CD4-positive, alpha-beta T cell treated with Interferon alpha-2 for 1 hour (primary cell): Measurements from ENCODE around the gene MIPEP.
"Not testable (repeated sequence)": the region's sequence is repeated elsewhere in the genome, so short reads cannot be mapped to it uniquely, and the experiment has no call there.

Experiments used
- DNase-seq, 2 donors: peaks; one replicate each; pipeline ENCODE4 v3.0.0-alpha.2; 2020 to 2022

MIPEP gene

GRCh38 chr13:23888658-23889614 is at the start of gene MIPEP:
Gene MIPEP, minus strand, starts transcription at chr13:23889400. Its CDS starts 80 bp downstream, at chr13:23889320.
- peak; percentile 87 to 90 for DNase-seq

DNA sequence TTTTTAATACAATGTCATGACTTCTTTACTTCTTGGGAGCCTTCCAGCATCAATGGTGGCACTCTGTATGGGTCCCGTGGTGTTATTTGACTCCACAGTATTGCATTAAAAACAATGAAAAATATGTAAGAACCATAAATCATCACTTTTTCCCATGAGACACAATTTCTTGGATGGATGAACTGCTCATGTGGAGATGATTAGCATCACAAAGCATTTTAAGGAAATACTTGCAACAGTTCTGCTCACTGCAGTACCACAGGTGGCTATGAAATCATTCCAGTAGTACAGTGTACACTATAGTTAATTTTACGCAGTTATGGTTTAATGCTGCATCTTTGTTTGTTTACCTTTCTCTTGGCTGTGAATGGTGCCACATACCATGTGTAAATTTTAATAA is 45.3 kb upstream of the MIPEP start:
- no peak for DNase-seq

DNA sequence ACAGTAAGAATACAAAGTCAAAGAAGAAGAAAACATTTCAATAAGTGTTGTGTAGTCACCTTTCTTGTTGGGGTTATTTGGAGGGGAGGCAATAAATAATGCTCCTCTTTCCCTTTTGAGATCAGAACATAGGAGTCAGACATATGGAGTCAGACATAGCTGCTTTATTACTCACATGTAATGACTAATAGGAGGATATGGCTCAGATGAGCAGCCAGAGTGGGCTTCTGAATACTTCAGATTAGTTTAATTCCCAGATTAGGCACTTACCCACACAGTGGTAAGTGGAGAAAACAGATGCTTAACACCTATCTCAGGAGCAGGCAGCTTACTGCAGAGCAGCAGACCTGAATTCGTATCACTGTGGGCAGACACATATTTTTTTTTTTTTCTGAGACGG is 39.8 kb upstream of the MIPEP start:
- DNase-seq: no peak

- DNase-seq: no peak
Observed at GRCh38 chr13:23923031-23923430, 33.8 kb upstream of the MIPEP start.

DNA sequence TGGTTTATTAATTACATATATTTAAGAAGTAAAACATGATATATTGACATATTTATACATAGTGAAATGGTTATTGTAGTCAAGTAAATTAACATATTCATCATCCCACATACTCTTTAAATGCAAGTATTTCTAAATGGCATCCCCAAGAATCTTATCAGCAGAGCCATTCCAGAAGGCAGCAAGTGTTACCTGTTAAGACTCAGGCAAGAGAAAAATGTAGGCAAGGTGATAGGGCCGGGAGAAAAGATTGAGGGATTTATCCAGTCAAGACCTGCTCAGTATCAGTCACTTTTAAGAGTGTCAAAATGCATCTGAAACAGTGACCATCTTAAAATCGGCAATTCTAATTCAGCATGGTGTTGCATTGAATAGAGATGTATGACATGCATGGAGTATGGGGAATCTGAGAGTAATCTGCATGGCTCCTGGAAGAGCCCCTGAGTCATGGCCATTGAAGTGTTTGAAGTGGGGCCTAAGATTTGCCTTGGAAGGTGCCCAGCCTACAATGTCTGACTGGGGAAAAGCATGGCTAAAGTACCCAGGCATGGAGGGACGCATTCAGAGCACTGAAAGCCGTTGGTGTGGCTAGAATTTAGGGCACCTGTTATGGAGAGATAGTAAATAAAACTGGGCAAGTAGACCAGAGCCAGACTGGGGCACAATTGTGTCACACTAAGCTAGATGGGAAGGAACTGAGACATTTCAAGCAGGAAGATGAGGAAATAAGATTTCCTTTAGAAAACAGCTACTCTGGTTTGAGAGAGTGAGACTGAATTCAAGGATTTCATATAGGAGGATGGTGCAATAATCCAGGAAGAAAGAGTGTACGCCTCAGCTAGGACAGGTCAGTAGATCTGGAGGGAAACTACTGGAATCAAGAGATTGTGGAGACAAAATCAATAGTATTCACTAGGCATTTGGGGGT is 33.1 kb upstream of the MIPEP start:
- DNase-seq: no peak

DNA sequence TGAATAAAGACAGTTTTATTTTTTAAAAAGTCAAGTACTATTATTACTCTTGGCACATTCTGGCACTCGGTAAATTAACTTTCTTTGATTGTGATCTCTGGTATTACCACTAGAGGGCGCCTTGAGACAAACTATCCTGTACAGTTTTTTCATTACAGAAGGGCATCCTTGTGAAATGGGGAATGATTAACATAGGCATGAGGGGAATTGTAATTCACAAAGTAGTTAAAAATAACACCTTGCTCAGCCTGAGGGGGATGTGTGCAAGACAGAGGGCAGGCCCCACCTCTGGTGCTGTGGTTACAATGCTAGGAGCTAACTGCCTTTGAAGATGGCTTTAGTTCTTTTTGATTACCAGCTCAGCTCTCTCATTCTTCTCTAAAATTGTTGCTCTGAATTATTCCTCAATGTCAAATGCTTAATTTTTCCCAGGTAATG is 32.3 kb upstream of the MIPEP start:
- DNase-seq: peak in 1 of 2 donors; percentile 57

DNA sequence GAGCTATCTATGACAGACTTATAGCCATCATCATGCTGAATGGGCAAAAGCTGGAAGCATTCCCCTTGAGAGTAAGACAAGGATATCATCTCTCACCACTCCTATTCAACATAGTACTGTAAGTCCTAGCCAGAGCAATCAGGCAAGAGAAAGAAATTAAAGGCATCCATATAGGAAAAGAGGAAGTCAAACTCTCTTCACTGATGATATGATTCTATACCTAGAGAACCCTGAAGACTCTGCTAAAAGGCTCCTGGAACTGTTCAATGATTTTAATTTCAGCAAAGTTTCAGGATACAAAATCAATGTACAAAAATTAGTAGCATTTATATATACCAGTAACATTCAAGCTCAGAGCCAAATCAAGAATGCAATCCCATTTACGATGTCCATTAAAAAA is 29.8 kb upstream of the MIPEP start:
- no peak for DNase-seq

GRCh38 chr13:23918208-23918607 is 29.0 kb upstream of the MIPEP start:
- DNase-seq: no peak

- DNase-seq: no peak
Observed at GRCh38 chr13:23915308-23915707, 26.1 kb upstream of the MIPEP start.

DNA sequence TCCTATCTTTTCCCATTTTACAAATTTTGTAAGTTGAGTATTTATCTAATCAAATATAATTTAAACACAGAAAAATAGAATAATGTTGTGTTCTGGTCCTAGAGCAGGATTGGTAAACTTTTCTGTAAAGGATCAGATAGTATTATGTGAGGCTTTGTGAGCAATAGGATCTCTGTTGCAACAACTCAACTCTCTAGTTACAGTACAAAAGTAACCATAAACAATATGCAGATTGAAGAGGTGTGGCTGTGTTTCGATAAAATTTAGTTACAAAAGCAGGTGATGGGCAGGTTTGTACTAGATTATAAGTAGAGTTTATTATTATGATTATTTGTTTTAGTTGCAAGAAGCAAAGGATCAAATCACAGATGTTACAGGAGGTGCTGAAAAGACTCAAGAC is 23.3 kb upstream of the MIPEP start:
- DNase-seq: no peak

DNA sequence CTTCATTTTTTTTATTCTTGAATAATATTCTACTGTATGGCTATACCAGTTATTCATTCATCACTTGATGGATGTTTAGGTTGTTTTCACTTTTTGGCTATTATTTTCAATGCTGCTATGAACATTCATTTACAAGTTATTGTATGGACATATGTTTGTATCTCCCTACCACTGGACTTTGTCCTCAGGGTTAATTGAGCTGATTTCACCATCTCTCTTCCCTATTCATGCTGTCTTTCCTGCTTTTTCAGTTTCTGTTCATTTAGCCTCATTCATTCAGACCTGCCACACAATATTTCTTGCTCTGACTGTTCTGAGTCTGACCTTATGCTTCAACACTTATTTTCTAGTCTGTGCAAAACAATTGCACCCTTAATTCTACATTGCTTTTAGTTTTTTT is 20.4 kb upstream of the MIPEP start:
- DNase-seq: no peak

DNA sequence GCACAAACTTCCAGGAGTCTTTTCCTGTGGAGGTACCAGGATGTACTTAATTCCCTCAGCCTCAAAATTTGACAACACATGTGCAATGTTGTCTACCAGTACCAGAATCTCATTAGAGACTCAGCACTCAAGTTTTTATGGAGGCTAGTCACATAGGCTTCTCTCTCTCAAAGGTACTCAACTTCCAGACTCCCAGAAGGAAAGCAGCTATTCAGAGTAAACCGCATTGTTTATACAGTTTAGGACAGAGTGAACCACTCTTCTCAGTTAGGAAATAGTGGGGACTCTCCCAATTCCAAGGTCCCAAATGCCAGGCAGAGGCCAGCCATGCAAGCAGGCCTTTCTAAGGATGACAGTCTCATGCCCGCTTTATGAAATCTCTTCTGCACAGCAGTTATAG is 16.6 kb upstream of the MIPEP start:
- DNase-seq: no peak

GRCh38 chr13:23903906-23904280 is 14.7 kb upstream of the MIPEP start:
- DNase-seq: no peak

DNA sequence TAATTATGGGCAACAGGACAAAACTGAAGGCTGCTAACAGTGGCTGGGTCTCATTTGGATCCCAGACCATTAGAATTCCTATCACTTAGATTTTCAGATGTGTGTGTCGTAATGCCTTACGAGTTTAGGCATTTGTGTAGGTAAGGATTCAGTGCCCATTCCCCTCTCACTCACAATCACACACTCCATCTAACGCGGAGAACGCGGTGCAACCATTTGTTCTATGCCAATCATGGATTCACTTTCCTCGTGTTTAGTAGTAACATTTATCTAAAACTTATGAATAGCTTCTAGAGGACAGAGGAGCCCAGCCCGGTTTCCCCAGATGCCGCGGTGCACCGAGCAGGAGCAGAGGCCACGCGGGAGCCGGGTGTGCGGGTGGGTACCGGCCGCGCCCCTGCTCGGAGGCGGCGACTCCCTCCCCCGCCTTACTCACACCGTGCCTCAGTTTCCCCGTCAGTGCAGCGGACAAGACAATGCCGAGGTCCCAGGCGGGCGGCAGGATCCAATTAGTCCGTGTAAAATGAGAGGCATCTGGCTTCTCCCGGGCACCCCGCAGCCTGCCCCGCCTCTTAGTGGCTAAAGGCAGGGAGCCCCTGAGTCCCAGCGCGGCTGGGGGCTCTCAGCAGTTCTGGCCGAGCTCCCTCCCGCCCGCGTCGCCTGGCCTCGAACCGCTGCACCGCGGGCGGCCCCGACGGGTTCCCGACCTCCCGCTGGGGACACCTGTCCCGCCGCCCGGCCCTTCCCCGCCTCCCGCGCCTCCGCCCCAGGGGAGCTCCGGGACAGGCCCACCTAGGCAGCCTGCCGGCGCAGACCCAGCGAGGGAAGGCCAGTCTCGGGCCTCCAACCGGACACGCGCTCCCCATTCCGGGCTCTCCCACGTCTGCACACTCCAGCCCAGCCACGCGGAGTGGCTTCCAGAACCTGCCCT is 14.0 kb upstream of the MIPEP start:
- no peak for DNase-seq

DNA sequence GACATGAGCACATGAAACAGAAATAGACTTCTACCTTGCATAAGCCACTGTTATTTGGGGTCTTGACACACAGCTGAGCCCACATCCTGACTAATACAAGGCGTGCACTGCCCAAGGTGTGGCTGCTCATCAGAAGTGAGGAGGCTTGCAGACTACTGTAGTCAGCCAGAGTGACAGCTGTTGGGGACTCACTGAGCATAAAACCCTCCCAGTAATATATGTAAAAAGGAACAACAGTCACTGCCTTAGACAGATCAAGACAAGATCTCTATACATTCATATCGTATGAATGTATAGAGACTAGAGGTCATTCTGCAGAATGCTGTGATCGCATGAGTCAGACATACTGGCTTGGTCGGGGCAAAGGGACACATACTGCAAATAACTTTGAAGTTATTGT is 12.2 kb upstream of the MIPEP start:
- DNase-seq: no peak

GRCh38 chr13:23899555-23899954 is 10.4 kb upstream of the MIPEP start:
- DNase-seq: peak; percentile 40 to 49

- DNase-seq: no peak
Observed at GRCh38 chr13:23898101-23898500, 8.9 kb upstream of the MIPEP start.

DNA sequence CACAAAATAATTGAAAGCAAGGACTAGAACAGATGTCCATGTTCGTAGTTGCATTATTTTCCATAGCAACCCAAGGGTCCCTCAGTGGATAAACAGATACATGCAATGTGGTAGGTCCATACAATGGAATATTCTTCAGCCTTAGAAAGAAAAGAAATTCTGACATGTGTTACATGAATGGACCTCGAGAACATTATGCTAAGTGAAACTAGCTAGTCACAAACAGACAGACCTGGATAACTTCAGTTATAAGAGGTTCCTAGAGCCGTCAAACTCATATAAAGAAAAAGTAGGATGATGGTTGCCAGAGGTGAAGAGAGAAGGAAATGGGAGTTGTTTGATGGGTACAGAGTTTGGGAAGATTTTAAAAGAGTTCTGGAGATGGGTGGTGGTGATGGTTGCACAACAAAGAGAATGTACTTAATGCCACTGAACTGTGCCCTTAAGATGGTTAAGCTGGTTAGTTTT is 8.3 kb upstream of the MIPEP start, which contains the start of gene C1QTNF9B:
Gene C1QTNF9B (minus strand): TSS at position 51 of the 468 bp plus-strand sequence.
- DNase-seq: not testable (repeated sequence)

DNA sequence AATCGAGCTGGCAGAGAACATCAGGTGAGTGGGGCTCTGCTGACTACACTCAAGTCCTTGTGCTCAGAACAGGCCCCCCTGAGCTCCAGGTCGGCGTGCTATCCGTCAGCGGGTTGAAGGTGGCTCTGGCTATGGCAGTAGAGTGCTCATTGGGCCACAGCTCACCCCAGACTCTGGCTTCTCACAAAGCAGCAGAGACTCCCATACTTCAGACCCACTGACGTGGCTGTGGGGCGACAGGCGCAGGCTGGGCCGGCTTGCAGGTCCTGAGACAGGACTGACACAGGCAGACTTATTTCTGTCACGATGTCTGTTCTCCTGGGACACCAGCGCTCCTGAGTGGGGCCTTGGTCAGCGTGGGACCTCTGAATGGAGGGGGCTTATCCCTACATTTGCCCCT is 5.5 kb upstream of the MIPEP start:
- DNase-seq: not testable (repeated sequence)

DNA sequence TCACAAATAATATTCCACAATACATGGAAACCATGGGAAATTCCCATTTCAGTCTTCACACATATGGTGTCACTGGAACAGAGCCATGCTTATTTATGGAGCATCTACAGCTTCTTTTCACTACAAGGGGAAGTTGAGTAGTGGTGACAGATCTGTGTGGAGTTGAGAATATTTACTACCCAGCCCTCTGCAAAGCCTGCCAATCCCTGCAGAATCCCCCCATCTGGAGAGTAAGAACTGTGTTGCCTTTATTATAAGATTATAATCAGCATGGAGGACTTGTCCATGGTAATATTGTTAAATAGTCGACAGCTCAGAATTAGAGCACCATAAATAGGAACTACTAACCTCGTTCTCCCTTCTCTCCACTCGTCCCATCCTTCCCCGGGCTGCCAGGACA is 4.6 kb upstream of the MIPEP start:
- not testable (repeated sequence) for DNase-seq

- peak in 1 of 2 donors; percentile 2 for DNase-seq
Observed at GRCh38 chr13:23889615-23890607, 711 bp upstream of the MIPEP start.
